ENCODE results near the gene HBG1. TPM values are rescaled to one million over a fixed set of nuclear protein-coding genes. Genes with fewer than 3 reads are reported as not detected.

The HBG1 gene
- total RNA-seq, 4 donors from 2014 or later: 5.7 TPM; not detected in 3

DNA sequence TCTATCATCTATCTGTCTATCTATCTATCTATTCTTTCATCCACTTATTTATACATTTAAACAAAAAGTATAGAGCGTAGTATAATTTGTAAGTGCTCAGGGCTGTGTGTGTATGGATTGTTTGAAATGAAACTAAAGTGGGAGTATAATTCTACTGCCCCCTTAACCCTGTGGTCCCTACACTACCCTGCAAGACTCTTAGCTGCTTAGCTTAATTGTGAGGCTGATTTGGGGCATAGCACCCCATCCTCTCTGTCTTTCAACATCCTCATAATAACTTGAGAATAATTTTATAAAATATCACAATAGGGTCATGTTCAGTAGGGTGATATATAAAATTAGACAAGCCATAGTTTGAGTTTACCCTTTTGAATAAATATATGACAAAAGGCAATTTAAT lies 40.4 kb upstream of the HBG1 start:
- intact Hi-C loops (cut with DNase I; ENCODE audit: low total_unique reads): no loop called here
- Histone ChIP-seq H3K36me3 (no peaks in the 10 kb centered on the region), H3K27me3 (no peaks in the 10 kb centered on the region), H3K4me3 (no peak overlapping the region), H3K4me1 (no peaks in the 10 kb centered on the region), H3K27ac (no peak overlapping the region), H3K9me3 (no peaks in the 10 kb centered on the region)
- DNase-seq: no peak
- TF ChIP-seq CTCF (IDR thresholded peaks at IDR 0.05): no peak
- no peak for TF ChIP-seq POLR2A (IDR thresholded peaks at IDR 0.05)

GRCh38 chr11:5289696-5290095 lies 40.0 kb upstream of the HBG1 start:
- no peak overlapping the region for H3K27ac ChIP-seq
- no peak overlapping the region for H3K4me3 ChIP-seq
- no peaks in the 10 kb centered on the region for H3K27me3 ChIP-seq
- no peaks in the 10 kb centered on the region for H3K4me1 ChIP-seq
- no peaks in the 10 kb centered on the region for H3K36me3 ChIP-seq
- TF ChIP-seq POLR2A (IDR thresholded peaks at IDR 0.05) (no peak), CTCF (IDR thresholded peaks at IDR 0.05) (no peak)
- intact Hi-C loops (cut with DNase I; ENCODE audit: low total_unique reads): no loop called here
- no peak for DNase-seq
- H3K9me3 ChIP-seq: no peaks in the 10 kb centered on the region

GRCh38 chr11:5288906-5289550 lies 39.4 kb upstream of the HBG1 start:
- intact Hi-C loops (cut with DNase I; ENCODE audit: low total_unique reads): no loop called here
- DNase-seq: no peak
- Histone ChIP-seq H3K27me3 (no peaks in the 10 kb centered on the region), H3K27ac (no peak overlapping the region), H3K36me3 (no peaks in the 10 kb centered on the region), H3K9me3 (no peaks in the 10 kb centered on the region), H3K4me3 (no peak overlapping the region), H3K4me1 (no peaks in the 10 kb centered on the region)
- TF ChIP-seq POLR2A (IDR thresholded peaks at IDR 0.05) (no peak), CTCF (IDR thresholded peaks at IDR 0.05) (no peak)

DNA sequence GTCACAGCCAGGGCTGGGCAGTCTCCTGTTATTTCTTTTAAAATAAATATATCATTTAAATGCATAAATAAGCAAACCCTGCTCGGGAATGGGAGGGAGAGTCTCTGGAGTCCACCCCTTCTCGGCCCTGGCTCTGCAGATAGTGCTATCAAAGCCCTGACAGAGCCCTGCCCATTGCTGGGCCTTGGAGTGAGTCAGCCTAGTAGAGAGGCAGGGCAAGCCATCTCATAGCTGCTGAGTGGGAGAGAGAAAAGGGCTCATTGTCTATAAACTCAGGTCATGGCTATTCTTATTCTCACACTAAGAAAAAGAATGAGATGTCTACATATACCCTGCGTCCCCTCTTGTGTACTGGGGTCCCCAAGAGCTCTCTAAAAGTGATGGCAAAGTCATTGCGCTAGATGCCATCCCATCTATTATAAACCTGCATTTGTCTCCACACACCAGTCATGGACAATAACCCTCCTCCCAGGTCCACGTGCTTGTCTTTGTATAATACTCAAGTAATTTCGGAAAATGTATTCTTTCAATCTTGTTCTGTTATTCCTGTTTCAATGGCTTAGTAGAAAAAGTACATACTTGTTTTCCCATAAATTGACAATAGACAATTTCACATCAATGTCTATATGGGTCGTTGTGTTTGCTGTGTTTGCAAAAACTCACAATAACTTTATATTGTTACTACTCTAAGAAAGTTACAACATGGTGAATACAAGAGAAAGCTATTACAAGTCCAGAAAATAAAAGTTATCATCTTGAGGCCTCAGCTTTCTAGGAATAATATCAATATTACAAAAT lies 38.6 kb upstream of the HBG1 start:
- no peaks in the 10 kb centered on the region for H3K4me1 ChIP-seq
- H3K9me3 ChIP-seq: no peaks in the 10 kb centered on the region
- no peak for DNase-seq
- no peak overlapping the region for H3K4me3 ChIP-seq
- H3K27me3 ChIP-seq: no peaks in the 10 kb centered on the region
- TF ChIP-seq POLR2A (IDR thresholded peaks at IDR 0.05) (no peak), CTCF (IDR thresholded peaks at IDR 0.05) (no peak)
- intact Hi-C loops (cut with DNase I; ENCODE audit: low total_unique reads): no loop called here
- no peaks in the 10 kb centered on the region for H3K36me3 ChIP-seq
- H3K27ac ChIP-seq: no peak overlapping the region

GRCh38 chr11:5286901-5287300 lies 37.2 kb upstream of the HBG1 start:
- Histone ChIP-seq H3K36me3 (no peaks in the 10 kb centered on the region), H3K27ac (no peak overlapping the region), H3K27me3 (no peaks in the 10 kb centered on the region), H3K4me1 (no peaks in the 10 kb centered on the region), H3K4me3 (no peak overlapping the region), H3K9me3 (no peaks in the 10 kb centered on the region)
- TF ChIP-seq CTCF (IDR thresholded peaks at IDR 0.05) (no peak), POLR2A (IDR thresholded peaks at IDR 0.05) (no peak)
- no peak for DNase-seq
- intact Hi-C loops (cut with DNase I; ENCODE audit: low total_unique reads): no loop called here

Data from uterus (tissue), 4 donors.